GM12878 (cell line): ENCODE measurements around the gene DLG2. TPM values are rescaled to one million over a fixed set of nuclear protein-coding genes. Genes with fewer than 3 reads are reported as not detected.

ENCODE experiments used
- ATAC-seq: fragments of 200-7000 bp; cut with Tn5 transposase; 3 replicates; pipeline ENCODE4 v1.9.1; 2020; ENCODE audit warnings: mild to moderate bottlenecking, moderate library complexity
- BruUV-seq: library from RNA; stranded (reverse); fragments of 400-500 nt; replicated peaks from 2 replicates; lab custom pipeline; 2021; lab: Mats Ljungman, UMichigan
- CTCF ChIA-PET: fragments of 300-600 bp; sonication (Branson Sonifier 250); formaldehyde crosslinking; extraction: SDS; loops from one replicate; lab custom pipeline; 2021; ENCODE audit warnings: inconsistent platforms; lab: Yijun Ruan, JAX
- POLR2A ChIA-PET: fragments of 350-600 bp; formaldehyde crosslinking; extraction: SDS; loops from one replicate; lab custom pipeline; 2021; ENCODE audit warnings: inconsistent platforms; lab: Charles Lee
- RAD21 ChIA-PET: fragments of 300-600 bp; sonication (Branson Sonifier 250); formaldehyde crosslinking; loops from one replicate; lab custom pipeline; 2023; ENCODE audit warnings: antibody characterized with exemption; ENCODE audit not compliant: unreplicated experiment; lab: Charles Lee
- SMC1A ChIA-PET: fragments of 300-600 bp; sonication (Branson Sonifier 250); formaldehyde crosslinking; loops from one replicate; lab custom pipeline; 2023; ENCODE audit not compliant: unreplicated experiment, uncharacterized antibody; lab: Charles Lee
- DNase-seq: peaks from one replicate; pipeline ENCODE4 v3.0.0-alpha.2; 2011; ENCODE audit warnings: low read depth, low spot score
- FAIRE-seq: peaks from 3 replicates; lab custom pipeline; 2011; peaks lifted over from hg19 to GRCh38; lab: Jason Lieb, UNC
- H2AFZ ChIP-seq: 2 replicates; pipeline ENCODE4 v1.6.0; 2011; ENCODE audit warnings: low read depth, low read length, control low read depth; ENCODE audit not compliant: control insufficient read depth
- H3K27ac ChIP-seq: 2 replicates; pipeline ENCODE4 v1.5.1; 2011; ENCODE audit warnings: control low read depth; ENCODE audit not compliant: control insufficient read depth, insufficient read depth
- H3K27me3 ChIP-seq, 2 experiments: replicated peaks in 1 of 2; 2 replicates each; pipeline versions ENCODE4 v1.6.0 to v1.6.1; 2011; ENCODE audit warnings: low read length in 1 of 2; ENCODE audit not compliant: control insufficient read depth in 2 of 2, insufficient read depth in 2 of 2
- H3K36me3 ChIP-seq, 2 experiments: 2 replicates each; pipeline ENCODE4 v1.5.1; 2011; ENCODE audit warnings: low read length in 1 of 2; ENCODE audit not compliant: control insufficient read depth in 2 of 2, insufficient read depth in 2 of 2
- H3K4me1 ChIP-seq: 2 replicates; pipeline ENCODE4 v1.6.1; 2011; ENCODE audit warnings: mild to moderate bottlenecking, low read length, moderate library complexity, mixed read lengths; ENCODE audit not compliant: control insufficient read depth, insufficient read depth
- H3K4me2 ChIP-seq: 2 replicates; pipeline ENCODE4 v1.6.0; 2011; ENCODE audit warnings: control low read depth; ENCODE audit not compliant: control insufficient read depth, insufficient read depth
- H3K4me3 ChIP-seq: fragments of 200-600 bp; sonication (generic); 2 replicates; pipeline ENCODE4 v1.5.1; 2016
- H3K79me2 ChIP-seq: 2 replicates; pipeline ENCODE4 v1.6.0; 2011; ENCODE audit warnings: low read length; ENCODE audit not compliant: control insufficient read depth, insufficient read depth
- H3K9ac ChIP-seq: 2 replicates; pipeline ENCODE4 v1.8.0; 2011; ENCODE audit warnings: low read length, control low read depth, mixed read lengths; ENCODE audit not compliant: control insufficient read depth, insufficient read depth
- H3K9me3 ChIP-seq: replicated peaks from 3 replicates; pipeline ENCODE4 v1.5.1; 2011; ENCODE audit warnings: mild to moderate bottlenecking, low read length; ENCODE audit not compliant: control insufficient read depth, insufficient read depth
- H4K20me1 ChIP-seq: 2 replicates; pipeline ENCODE4 v1.6.0; 2011; ENCODE audit not compliant: control insufficient read depth, insufficient read depth
- CEBPZ ChIP-seq: fragments of 150-350 bp; IDR thresholded peaks from 2 replicates; pipeline ENCODE4 v1.6.1; 2016; ENCODE audit warnings: low read depth, low read length
- E2F4 ChIP-seq: IDR thresholded peaks from 2 replicates; pipeline ENCODE4 v1.6.1; 2012; ENCODE audit warnings: low read depth, low read length, improper control_type of control experiment
- IRF5 ChIP-seq: fragments of 450-650 bp; IDR thresholded peaks from 2 replicates; pipeline ENCODE4 v1.6.1; 2017; ENCODE audit warnings: borderline replicate concordance
- MAX ChIP-seq: IDR thresholded peaks from 2 replicates; pipeline ENCODE4 v1.6.1; 2012; ENCODE audit warnings: low read depth, low read length, improper control_type of control experiment
- PKNOX1 ChIP-seq: fragments of 450-650 bp; IDR thresholded peaks from 2 replicates; pipeline ENCODE4 v1.6.1; 2016; ENCODE audit warnings: mild to moderate bottlenecking
- RB1 ChIP-seq: fragments of 450-650 bp; formaldehyde crosslinking; IDR thresholded peaks from 2 replicates; pipeline ENCODE4 v1.6.1; 2017; ENCODE audit warnings: mild to moderate bottlenecking, borderline replicate concordance
- RELB ChIP-seq: fragments of 450-650 bp; IDR thresholded peaks from 2 replicates; pipeline ENCODE4 v1.6.1; 2017; ENCODE audit warnings: low read depth, mild to moderate bottlenecking, moderate library complexity
- SMAD1 ChIP-seq: fragments of 450-650 bp; IDR thresholded peaks from 2 replicates; pipeline ENCODE4 v1.6.1; 2018; ENCODE audit warnings: mild to moderate bottlenecking, low read depth; ENCODE audit not compliant: partially characterized antibody
- SMAD5 ChIP-seq: IDR thresholded peaks from 2 replicates; pipeline ENCODE4 v1.6.1; 2016; ENCODE audit warnings: antibody characterized with exemption, low read depth
- TCF7 ChIP-seq: IDR thresholded peaks from 2 replicates; pipeline ENCODE4 v1.6.1; 2014; ENCODE audit warnings: antibody characterized with exemption, borderline replicate concordance
- ZNF687 ChIP-seq: fragments of 450-650 bp; IDR thresholded peaks from 2 replicates; pipeline ENCODE4 v1.6.1; 2017; ENCODE audit warnings: mild to moderate bottlenecking, moderate library complexity
- WGBS: methylation state at CpG from one replicate; pipeline ENCODE4 v1.1.6; 2016; ENCODE audit warnings: low lambda C conversion rate; ENCODE audit not compliant: insufficient replicate concordance, insufficient coverage; ENCODE audit errors: missing lambda C conversion rate; 5-methylcytosine and 5-hydroxymethylcytosine counted together
- in situ Hi-C: fragments of 300-500 bp; cut with MboI; formaldehyde crosslinking; loops from 9 replicates; pipeline ENCODE4 v1.14.3; 2018; ENCODE audit warnings: mixed read lengths
- intact Hi-C: fragments of 100-400 bp; cut with micrococcal nuclease; formaldehyde crosslinking; loops from one replicate; pipeline ENCODE4 v1.14.2; 2022; ENCODE audit not compliant: unreplicated experiment
- polyA plus RNA-seq, 11 experiments: library from polyadenylated mRNA; depleted of rRNA in 4 of 11; unstranded in 6 of 11; stranded (reverse) in 5 of 11; fragments of >200 nt; fragmentation: Nextera tagmentation in 4 of 11; fragmentation: Illumina TruSeq in 1 of 11; extraction: Ambion mirVana in 4 of 11; extraction: Trizol in 1 of 11; gene quantifications; 1 replicate in 1 of 11; 2 replicates in 10 of 11; pipeline versions ENCODE4 v1.2.1 to v1.2.3, GENCODE V29; 2011 to 2016; ENCODE audit warnings: inconsistent platforms in 2 of 11, missing spikeins in 2 of 11, low read depth in 1 of 11
- total RNA-seq, 4 experiments: library from RNA; depleted of rRNA in 3 of 4; stranded (reverse); fragments of >200 nt in 3 of 4; fragmentation: Illumina TruSeq in 1 of 4; extraction: Trizol in 1 of 4; gene quantifications; 2 replicates each; pipeline versions ENCODE4 v1.2.1 to v1.2.3, GENCODE V29; 2013 to 2021

The DLG2 gene
- total and polyA plus RNA-seq, 10 of the 15 experiments (the other 5 are each of a cell fraction or from before 2014, with no cell fraction given): 0.09 to 0.98 (median 0.35) TPM

GRCh38 chr11:85481862-85482261 is 145.3 kb downstream of the DLG2 start:
- no TSS peak for BruUV-seq
- POLR2A ChIA-PET: no interaction called here
- intact Hi-C loops: no loop called here
- Histone ChIP-seq H3K36me3 (no peaks in the 10 kb centered on the region), H3K4me2 (no peak overlapping the region), H3K4me1 (no peaks in the 10 kb centered on the region), H3K9ac (no peak overlapping the region), H3K79me2 (no peaks in the 10 kb centered on the region)
- no peak for ATAC-seq
- TF ChIP-seq TCF7: no peak
- TF ChIP-seq RELB: no peak
- TF ChIP-seq SMAD1: no peak
- TF ChIP-seq PKNOX1: no peak
- TF ChIP-seq MAX: no peak
- no peak for TF ChIP-seq RB1
- no peak for TF ChIP-seq IRF5
- TF ChIP-seq CEBPZ: no peak
- no peak for TF ChIP-seq ZNF687
- TF ChIP-seq E2F4: no peak
- no peak for TF ChIP-seq SMAD5
- TF ChIP-seq, all 136 proteins: peak for 0
- Histone ChIP-seq H3K9me3 (no peaks in the 10 kb centered on the region; the same call in 2 of the 3 replicates), H4K20me1 (no peaks in the 10 kb centered on the region), H2AFZ (no peak overlapping the region), H3K4me3 (no peak overlapping the region), H3K27ac (no peak overlapping the region), H3K27me3 (no peaks in the 10 kb centered on the region)
- 50% methylated on average over 1 of the region's 1 CpG for WGBS
- no peak for DNase-seq
- FAIRE-seq: no peak
- ChIA-PET RAD21 (no interaction called here), CTCF (no interaction called here), SMC1A (no interaction called here)
- in situ Hi-C loops: no loop called here
